ENCODE measurements around the gene TLCD2. TPM values are rescaled to one million over a fixed set of nuclear protein-coding genes. Genes with fewer than 3 reads are reported as not detected.

TLCD2 gene
- total and polyA plus RNA-seq, 9 of the 15 experiments (the other 6 are each of a cell fraction or from before 2014, with no cell fraction given), result 0.10 to 0.89 (median 0.58) TPM

GRCh38 chr17:1730326-1731193, 20.4 kb upstream of the TLCD2 start (continued):
- TF ChIP-seq MED1 (CRISPR knock-in tag; IDR thresholded peaks at IDR 0.05; ENCODE audit: borderline replicate concordance) (no peak), NELFE (IDR thresholded peaks at IDR 0.05; ENCODE audit: insufficient read depth, insufficient read length) (no peak), ELK3 (CRISPR knock-in tag; IDR thresholded peaks at IDR 0.05) (no peak), RFX1 (IDR thresholded peaks at IDR 0.05) (no peak), TARDBP (IDR thresholded peaks at IDR 0.05) (no peak), EWSR1 (IDR thresholded peaks at IDR 0.05; ENCODE audit: borderline replicate concordance, low read depth, partially characterized antibody) (no peak), ZNF324 (CRISPR knock-in tag; IDR thresholded peaks at IDR 0.05) (no peak), ZBTB33 (CRISPR knock-in tag; IDR thresholded peaks at IDR 0.05) (peak; percentile 13; the same call in 1 of the 2 replicates), NFIC (IDR thresholded peaks at IDR 0.05) (peak; percentile 98), FUS (optimal IDR thresholded peaks at IDR 0.05; ENCODE audit: low read depth, low read length) (no peak), GABPB2 (CRISPR knock-in tag; conservative IDR thresholded peaks at IDR 0.05) (no peak), TSC22D4 (tag; IDR thresholded peaks at IDR 0.05) (no peak), NCOA1 (IDR thresholded peaks at IDR 0.05; ENCODE audit: low read depth) (no peak), ZNF445 (CRISPR knock-in tag; IDR thresholded peaks at IDR 0.05; ENCODE audit: low read depth) (no peak), ZNF274 (IDR thresholded peaks at IDR 0.05; ENCODE audit: borderline replicate concordance, low read depth, low read length) (no peak)
- TF ChIP-seq, protein P1, sequence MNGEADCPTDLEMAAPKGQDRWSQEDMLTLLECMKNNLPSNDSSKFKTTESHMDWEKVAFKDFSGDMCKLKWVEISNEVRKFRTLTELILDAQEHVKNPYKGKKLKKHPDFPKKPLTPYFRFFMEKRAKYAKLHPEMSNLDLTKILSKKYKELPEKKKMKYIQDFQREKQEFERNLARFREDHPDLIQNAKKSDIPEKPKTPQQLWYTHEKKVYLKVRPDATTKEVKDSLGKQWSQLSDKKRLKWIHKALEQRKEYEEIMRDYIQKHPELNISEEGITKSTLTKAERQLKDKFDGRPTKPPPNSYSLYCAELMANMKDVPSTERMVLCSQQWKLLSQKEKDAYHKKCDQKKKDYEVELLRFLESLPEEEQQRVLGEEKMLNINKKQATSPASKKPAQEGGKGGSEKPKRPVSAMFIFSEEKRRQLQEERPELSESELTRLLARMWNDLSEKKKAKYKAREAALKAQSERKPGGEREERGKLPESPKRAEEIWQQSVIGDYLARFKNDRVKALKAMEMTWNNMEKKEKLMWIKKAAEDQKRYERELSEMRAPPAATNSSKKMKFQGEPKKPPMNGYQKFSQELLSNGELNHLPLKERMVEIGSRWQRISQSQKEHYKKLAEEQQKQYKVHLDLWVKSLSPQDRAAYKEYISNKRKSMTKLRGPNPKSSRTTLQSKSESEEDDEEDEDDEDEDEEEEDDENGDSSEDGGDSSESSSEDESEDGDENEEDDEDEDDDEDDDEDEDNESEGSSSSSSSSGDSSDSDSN (IDR thresholded peaks at IDR 0.05; ENCODE audit: borderline replicate concordance in 1 of 2, low read depth in 2 of 2, low read length in 2 of 2), result no peak
- TF ChIP-seq, protein P2, sequence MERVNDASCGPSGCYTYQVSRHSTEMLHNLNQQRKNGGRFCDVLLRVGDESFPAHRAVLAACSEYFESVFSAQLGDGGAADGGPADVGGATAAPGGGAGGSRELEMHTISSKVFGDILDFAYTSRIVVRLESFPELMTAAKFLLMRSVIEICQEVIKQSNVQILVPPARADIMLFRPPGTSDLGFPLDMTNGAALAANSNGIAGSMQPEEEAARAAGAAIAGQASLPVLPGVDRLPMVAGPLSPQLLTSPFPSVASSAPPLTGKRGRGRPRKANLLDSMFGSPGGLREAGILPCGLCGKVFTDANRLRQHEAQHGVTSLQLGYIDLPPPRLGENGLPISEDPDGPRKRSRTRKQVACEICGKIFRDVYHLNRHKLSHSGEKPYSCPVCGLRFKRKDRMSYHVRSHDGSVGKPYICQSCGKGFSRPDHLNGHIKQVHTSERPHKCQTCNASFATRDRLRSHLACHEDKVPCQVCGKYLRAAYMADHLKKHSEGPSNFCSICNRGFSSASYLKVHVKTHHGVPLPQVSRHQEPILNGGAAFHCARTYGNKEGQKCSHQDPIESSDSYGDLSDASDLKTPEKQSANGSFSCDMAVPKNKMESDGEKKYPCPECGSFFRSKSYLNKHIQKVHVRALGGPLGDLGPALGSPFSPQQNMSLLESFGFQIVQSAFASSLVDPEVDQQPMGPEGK (CRISPR knock-in tag; IDR thresholded peaks at IDR 0.05; ENCODE audit: borderline replicate concordance), result no peak
- TF ChIP-seq, protein P3, sequence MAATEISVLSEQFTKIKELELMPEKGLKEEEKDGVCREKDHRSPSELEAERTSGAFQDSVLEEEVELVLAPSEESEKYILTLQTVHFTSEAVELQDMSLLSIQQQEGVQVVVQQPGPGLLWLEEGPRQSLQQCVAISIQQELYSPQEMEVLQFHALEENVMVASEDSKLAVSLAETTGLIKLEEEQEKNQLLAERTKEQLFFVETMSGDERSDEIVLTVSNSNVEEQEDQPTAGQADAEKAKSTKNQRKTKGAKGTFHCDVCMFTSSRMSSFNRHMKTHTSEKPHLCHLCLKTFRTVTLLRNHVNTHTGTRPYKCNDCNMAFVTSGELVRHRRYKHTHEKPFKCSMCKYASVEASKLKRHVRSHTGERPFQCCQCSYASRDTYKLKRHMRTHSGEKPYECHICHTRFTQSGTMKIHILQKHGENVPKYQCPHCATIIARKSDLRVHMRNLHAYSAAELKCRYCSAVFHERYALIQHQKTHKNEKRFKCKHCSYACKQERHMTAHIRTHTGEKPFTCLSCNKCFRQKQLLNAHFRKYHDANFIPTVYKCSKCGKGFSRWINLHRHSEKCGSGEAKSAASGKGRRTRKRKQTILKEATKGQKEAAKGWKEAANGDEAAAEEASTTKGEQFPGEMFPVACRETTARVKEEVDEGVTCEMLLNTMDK (IDR thresholded peaks at IDR 0.05; ENCODE audit: borderline replicate concordance, insufficient read depth, low read depth, low read length, poor library complexity, severe bottlenecking), result no peak
